Cardiac fibroblast (primary cell): Measurements from ENCODE around the gene MYMK.

ENCODE experiments used
- DNase-seq, 2 donors: peaks; one replicate each; pipeline versions ENCODE4 v3.0.0 to v3.0.0-alpha.2; 2010; ENCODE audit warnings: low read depth in 2 of 2
- H3K4me3 ChIP-seq, 2 donors: replicated peaks in 1 of 2; 1 replicate in 1 of 2; 2 replicates in 1 of 2; pipeline ENCODE4 v1.5.1; 2011; ENCODE audit warnings: low read depth in 2 of 2, low read length in 2 of 2, mild to moderate bottlenecking in 2 of 2, moderate library complexity in 1 of 2
- CTCF ChIP-seq: IDR thresholded peaks from one replicate; pipeline ENCODE4 v1.5.1; 2011; ENCODE audit warnings: low read depth, mild to moderate bottlenecking, low read length, inconsistent platforms

Gene MYMK

DNA sequence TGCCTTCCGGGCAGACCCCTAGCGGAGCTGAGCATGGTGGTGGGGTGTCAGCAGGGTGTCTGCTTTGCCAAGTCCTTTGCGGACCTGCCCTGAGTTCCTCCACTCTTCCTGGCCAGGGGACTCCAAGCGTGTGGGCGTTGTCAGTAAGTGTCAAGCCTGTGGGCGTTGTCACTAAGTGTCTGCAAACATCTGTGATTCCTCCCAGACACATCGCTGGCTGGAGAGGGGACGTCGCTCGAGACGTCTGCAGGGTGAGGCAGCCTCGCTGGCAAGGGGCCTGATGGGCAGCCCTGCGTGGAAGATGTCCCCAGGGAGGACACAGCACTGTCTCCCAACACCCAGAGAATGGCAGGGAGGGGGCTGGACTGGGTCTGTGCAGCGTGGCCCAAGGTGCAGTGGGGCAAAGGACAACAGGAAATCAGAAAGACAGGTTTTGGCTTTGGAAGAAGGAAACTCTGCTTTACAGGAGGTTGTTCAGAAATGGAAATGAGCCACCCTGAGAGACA lies 38.6 kb upstream of the MYMK start:
- peak; percentile 10 to 66 for DNase-seq

DNA sequence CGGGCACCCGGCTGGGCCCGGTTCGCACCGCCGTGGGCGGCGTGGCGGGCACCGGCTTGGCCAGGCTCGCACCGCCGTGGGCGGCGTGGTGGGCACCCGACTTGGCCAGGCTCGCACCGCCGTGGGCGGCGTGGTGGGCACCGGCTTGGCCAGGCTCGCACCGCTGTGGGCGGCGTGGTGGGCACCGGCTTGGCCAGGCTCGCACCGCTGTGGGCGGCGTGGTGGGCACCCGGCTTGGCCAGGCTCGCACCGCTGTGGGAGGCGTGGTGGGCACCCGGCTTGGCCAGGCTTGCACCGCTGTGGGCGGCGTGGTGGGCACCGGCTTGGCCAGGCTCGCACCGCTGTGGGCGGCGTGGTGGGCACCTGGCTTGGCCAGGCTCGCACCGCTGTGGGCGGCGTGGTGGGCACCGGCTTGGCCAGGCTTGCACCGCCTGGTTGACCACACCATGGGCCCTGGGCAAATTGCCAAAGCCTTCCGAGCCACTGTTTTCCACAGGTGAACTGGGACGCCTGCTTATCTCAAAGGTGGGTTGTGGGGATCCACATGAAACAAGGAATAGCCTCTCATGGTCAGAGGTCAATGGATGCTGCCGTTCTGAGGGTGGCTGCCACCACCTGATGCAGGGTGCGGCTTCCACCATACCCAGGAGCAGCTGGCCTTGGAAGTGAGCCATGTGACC lies 38.0 kb upstream of the MYMK start:
- no peak for DNase-seq
- no peak overlapping the region for H3K4me3 ChIP-seq
- TF ChIP-seq CTCF = no peak

More for the DNA sequence above, 38.6 kb upstream of the MYMK start:
- H3K4me3 ChIP-seq = no peak overlapping the region
- TF ChIP-seq CTCF = no peak

GRCh38 chr9:133561976-133562554 lies 37.3 kb upstream of the MYMK start:
- H3K4me3 ChIP-seq = no peak overlapping the region
- DNase-seq = no peak
- no peak for TF ChIP-seq CTCF

GRCh38 chr9:133560944-133561343 lies 36.2 kb upstream of the MYMK start:
- H3K4me3 ChIP-seq = no peak overlapping the region
- no peak for TF ChIP-seq CTCF
- DNase-seq = no peak

DNA sequence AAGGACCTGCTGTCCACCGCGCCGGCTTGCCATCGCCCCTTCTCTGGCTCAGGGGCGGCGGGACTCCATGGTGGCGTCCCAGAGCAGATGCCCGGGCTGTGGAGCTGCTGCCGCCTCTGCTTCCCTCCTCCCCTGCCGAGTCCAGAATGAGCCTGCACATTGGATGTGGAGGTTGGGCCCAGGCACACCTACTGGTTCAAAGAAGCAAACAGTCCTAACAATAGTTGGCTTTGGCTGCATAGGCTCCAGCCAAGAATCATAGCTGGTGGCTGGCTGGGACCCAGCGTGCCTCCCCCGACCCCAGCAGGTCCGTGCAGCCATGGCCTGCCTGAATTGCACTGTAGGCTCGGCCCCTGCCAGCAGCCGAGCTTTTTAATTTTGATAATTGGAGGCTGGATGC lies 35.6 kb upstream of the MYMK start:
- peak in 1 of 2 donors; percentile 65 for DNase-seq
- TF ChIP-seq CTCF = no peak
- H3K4me3 ChIP-seq = no peak overlapping the region

DNA sequence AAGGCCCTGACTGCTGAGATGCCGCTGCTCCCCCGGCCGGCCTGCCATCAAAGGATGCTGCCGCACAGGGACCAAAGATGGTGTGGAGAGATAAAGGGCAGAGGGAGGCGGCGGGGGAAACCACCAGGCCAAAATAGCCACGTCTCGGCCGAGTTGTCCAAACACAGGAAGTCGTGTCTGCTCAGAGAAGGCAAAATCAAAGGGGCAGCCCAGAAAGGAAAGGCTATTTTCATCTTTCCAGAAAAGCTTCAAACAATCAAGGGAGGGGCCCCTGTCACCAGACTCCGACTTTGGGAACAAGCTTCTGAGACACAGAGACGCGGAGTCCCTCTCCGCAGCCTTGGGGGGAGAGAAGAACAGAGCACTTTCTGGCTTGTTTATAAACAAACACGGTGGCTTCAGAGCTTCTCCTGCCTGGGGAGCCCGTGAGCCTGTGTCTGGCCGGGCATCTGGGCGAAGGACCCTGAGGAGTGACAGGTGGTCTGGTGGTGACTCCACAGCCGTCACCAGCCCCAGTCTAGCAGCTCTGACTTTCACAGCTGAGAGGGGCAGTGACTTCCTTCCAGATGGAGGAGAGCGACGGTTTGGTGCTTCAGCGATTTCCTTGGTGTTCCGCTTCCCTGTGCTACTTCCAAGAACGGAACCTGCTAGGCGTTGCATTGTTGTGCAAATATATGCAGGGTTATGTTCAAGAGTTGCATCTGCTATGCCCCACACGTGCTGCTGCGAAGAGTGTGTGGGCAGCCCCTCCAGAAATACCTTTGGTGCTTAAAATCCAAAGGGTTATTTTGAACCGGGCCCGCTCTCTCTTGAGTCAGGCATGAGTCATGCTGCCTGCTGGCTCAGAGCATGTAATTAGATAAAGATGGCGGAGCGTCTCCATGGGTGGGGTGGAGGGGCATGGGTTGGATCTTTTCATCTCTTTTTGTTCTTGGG lies 33.7 kb upstream of the MYMK start:
- no peak for TF ChIP-seq CTCF
- H3K4me3 ChIP-seq = no peak overlapping the region
- DNase-seq = peak; percentile 80 to 84
